ENCODE results near the gene MAP4K3. TPM values are rescaled to one million over a fixed set of nuclear protein-coding genes. Genes with fewer than 3 reads are reported as not detected.
A peak's percentile ranks its signal among the peaks of the same experiment; 100 is the strongest.

The MAP4K3 gene
- total and polyA plus RNA-seq, 9 of the 15 experiments (the other 6 are each of a cell fraction or from before 2014, with no cell fraction given) = 3.1 to 30.0 (median 16.9) TPM

GRCh38 chr2:39368376-39368775 is 68.7 kb downstream of the MAP4K3 start:
- H3K4me1 ChIP-seq (replicated peaks in 1 of 2; ENCODE audit: control insufficient read depth in 2 of 2, insufficient read depth in 2 of 2, low read length in 2 of 2) = no peaks in the 10 kb centered on the region
- intact Hi-C loops (cut with micrococcal nuclease) (no loop called here), in situ Hi-C loops (cut with MboI) (no loop called here)
- H3K27me3 ChIP-seq (ENCODE audit: control insufficient read depth in 2 of 2, insufficient read depth in 2 of 2, low read length in 2 of 2) = no peaks in the 10 kb centered on the region
- H3K9me1 ChIP-seq (ENCODE audit: control insufficient read depth, insufficient read depth, low read length) = no peaks in the 10 kb centered on the region
- DNase-seq (ENCODE audit: extremely low read depth in 1 of 4, low spot score in 3 of 4) = no peak
- no peak overlapping the region for H3K27ac ChIP-seq (ENCODE audit: extremely low read depth, low read depth, low read length)
- H2AFZ ChIP-seq (ENCODE audit: low read depth, low read length) = no peak overlapping the region
- H3K9me3 ChIP-seq (replicated peaks; ENCODE audit: control insufficient read depth, insufficient read depth, low read depth, low read length) = no peaks in the 10 kb centered on the region
- no TSS peak for BruUV-seq (replicated peaks)
- ATAC-seq = peak; percentile 27; the same call in 1 of the 3 replicates
- 69% methylated on average over 3 of the region's 3 CpGs for WGBS (ENCODE audit: insufficient coverage, low coverage, missing lambda C conversion rate)
- TF ChIP-seq KLF13 (tag; IDR thresholded peaks at IDR 0.05; ENCODE audit: borderline replicate concordance, low read depth) = no peak
- no peak for TF ChIP-seq ZNF224 (CRISPR knock-in tag; IDR thresholded peaks at IDR 0.05)
- no peak for TF ChIP-seq TAF1 (IDR thresholded peaks at IDR 0.05; ENCODE audit: control insufficient read depth, extremely low read depth, insufficient read depth, low read length, severe bottlenecking)
- no peak for TF ChIP-seq THRAP3 (IDR thresholded peaks at IDR 0.05; ENCODE audit: borderline replicate concordance)
- TF ChIP-seq BHLHE40 (IDR thresholded peaks at IDR 0.05; ENCODE audit: low read length) = no peak
- TF ChIP-seq CREB5 (CRISPR knock-in tag; IDR thresholded peaks at IDR 0.05) = no peak
- no peak for TF ChIP-seq ZNF699 (CRISPR knock-in tag; IDR thresholded peaks at IDR 0.05; ENCODE audit: insufficient replicate concordance)
- no peak for TF ChIP-seq MAZ (CRISPR knock-in tag; conservative IDR thresholded peaks at IDR 0.05 in 1 of 2, IDR thresholded peaks at IDR 0.05 in 1 of 2)
- TF ChIP-seq ZNF445 (CRISPR knock-in tag; IDR thresholded peaks at IDR 0.05; ENCODE audit: low read depth) = no peak
- no peak for TF ChIP-seq ZNF121 (CRISPR knock-in tag; conservative IDR thresholded peaks at IDR 0.05)
- TF ChIP-seq RBM14 (IDR thresholded peaks at IDR 0.05; ENCODE audit: borderline replicate concordance, insufficient read depth, low read depth, low read length) = no peak
- no peak for TF ChIP-seq KDM1A (IDR thresholded peaks at IDR 0.05)
- TF ChIP-seq LARP7 (IDR thresholded peaks at IDR 0.05) = no peak
- no peak for TF ChIP-seq RBBP5 (IDR thresholded peaks at IDR 0.05; ENCODE audit: borderline replicate concordance, insufficient read depth, low read length, poor library complexity, severe bottlenecking)
- H3K79me2 ChIP-seq (ENCODE audit: control insufficient read depth, insufficient read depth, low read length) = peaks cover 16% of the 10 kb centered on the region; the same call in 2 of the 3 replicates
- no peaks in the 10 kb centered on the region for H4K20me1 ChIP-seq (replicated peaks; ENCODE audit: control insufficient read depth, insufficient read depth, low read length)
- H3K4me2 ChIP-seq (ENCODE audit: insufficient read depth, low read length) = no peak overlapping the region
- FAIRE-seq = no peak
- H3K9ac ChIP-seq (ENCODE audit: insufficient read depth in 1 of 2, low read depth in 2 of 2, low read length in 2 of 2) = no peak overlapping the region
- H3K36me3 ChIP-seq (ENCODE audit: control insufficient read depth, insufficient read depth, low read length) = peaks cover 10% of the 10 kb centered on the region; the same call in 1 of the 3 replicates
- POLR2A ChIA-PET = interaction anchor here (1.4 kb wide), 1 partner anchor 13 kb away, joined by 3 read pairs; no protein-coding TSS in a partner anchor
- CTCF ChIA-PET (ENCODE audit: low intra/inter-chr PET ratio) = no interaction called here
- H3K4me3 ChIP-seq = no peak overlapping the region
